OCI-LY7 (cell line): ENCODE measurements around the gene SDCBP2. TPM values are rescaled to one million over a fixed set of nuclear protein-coding genes. Genes with fewer than 3 reads are reported as not detected.

ENCODE experiments used
- BruUV-seq: library from RNA; stranded (reverse); fragments of 400-500 nt; replicated peaks from 2 replicates; lab custom pipeline; 2021; lab: Mats Ljungman, UMichigan
- CTCF ChIA-PET: fragments of 300-600 bp; sonication (Branson Sonifier 250); formaldehyde crosslinking; loops from one replicate; lab custom pipeline; 2022; ENCODE audit warnings: antibody characterized with exemption; ENCODE audit not compliant: unreplicated experiment; lab: Charles Lee
- POLR2A ChIA-PET: fragments of 300-600 bp; sonication (Branson Sonifier 250); formaldehyde crosslinking; loops from one replicate; lab custom pipeline; 2022; ENCODE audit warnings: antibody characterized with exemption; lab: Charles Lee
- DNase-seq: peaks from one replicate; pipeline ENCODE4 v3.0.0-alpha.2; 2015; ENCODE audit warnings: low spot score
- H2AFZ ChIP-seq: fragments of 200-600 bp; sonication (generic), shearing (Covaris generic); 2 replicates; pipeline ENCODE4 v1.6.1; 2014; ENCODE audit warnings: mild to moderate bottlenecking, antibody characterized with exemption, low read length, moderate library complexity
- H3K27ac ChIP-seq: fragments of 200-600 bp; sonication (generic); 2 replicates; pipeline ENCODE4 v1.5.1; 2014; ENCODE audit warnings: mixed run types, low read depth, mild to moderate bottlenecking, moderate library complexity, low read length, inconsistent platforms; ENCODE audit not compliant: poor library complexity, severe bottlenecking
- H3K36me3 ChIP-seq: fragments of 200-600 bp; sonication (generic); 2 replicates; pipeline ENCODE4 v1.6.1; 2014; ENCODE audit warnings: mild to moderate bottlenecking, antibody characterized with exemption, low read length, moderate library complexity, mixed read lengths; ENCODE audit not compliant: insufficient read depth
- H3K4me1 ChIP-seq: fragments of 200-600 bp; sonication (generic); 2 replicates; pipeline ENCODE4 v1.5.1; 2014; ENCODE audit warnings: mild to moderate bottlenecking, low read length; ENCODE audit not compliant: insufficient read depth, poor library complexity, severe bottlenecking
- H3K4me2 ChIP-seq: fragments of 200-600 bp; sonication (generic); 2 replicates; pipeline ENCODE4 v1.6.1; 2014; ENCODE audit warnings: mild to moderate bottlenecking, low read length
- H3K4me3 ChIP-seq: fragments of 200-600 bp; sonication (generic); 2 replicates; pipeline ENCODE4 v1.5.1; 2014; ENCODE audit warnings: mild to moderate bottlenecking, low read depth, low read length; ENCODE audit not compliant: poor library complexity, severe bottlenecking
- H3K79me2 ChIP-seq: fragments of 200-600 bp; sonication (generic); 2 replicates; pipeline ENCODE4 v1.6.1; 2016; ENCODE audit warnings: low read depth, mild to moderate bottlenecking, low read length, moderate library complexity, mixed read lengths; ENCODE audit not compliant: insufficient read depth
- H3K9me2 ChIP-seq: fragments of 200-600 bp; sonication (generic); 2 replicates; pipeline ENCODE4 v1.6.1; 2016; ENCODE audit warnings: mild to moderate bottlenecking, low read length, mixed read lengths; ENCODE audit not compliant: insufficient read depth
- H3K9me3 ChIP-seq: fragments of 200-600 bp; sonication (generic); 2 replicates; pipeline ENCODE4 v1.6.1; 2014; ENCODE audit warnings: mild to moderate bottlenecking, mixed run types, low read length, mixed read lengths
- H4K20me1 ChIP-seq: fragments of 200-600 bp; sonication (generic); 2 replicates; pipeline ENCODE4 v1.6.1; 2014; ENCODE audit warnings: mild to moderate bottlenecking, antibody characterized with exemption, low read length, moderate library complexity, mixed read lengths; ENCODE audit not compliant: insufficient read depth
- EZH2phosphoT487 ChIP-seq: fragments of 200-600 bp; sonication (generic); IDR thresholded peaks from 2 replicates; pipeline ENCODE4 v1.6.1; 2018; ENCODE audit warnings: low read depth, borderline replicate concordance, mild to moderate bottlenecking, mixed run types, antibody characterized with exemption, low read length, moderate library complexity, mixed read lengths
- intact Hi-C: fragments of 100-400 bp; cut with micrococcal nuclease; formaldehyde crosslinking; loops from one replicate; pipeline ENCODE4 v1.10.0; 2022; ENCODE audit not compliant: unreplicated experiment
- total RNA-seq, 2 experiments: library from RNA; depleted of rRNA in 1 of 2; stranded (reverse); fragments of >200 nt in 1 of 2; shearing (Covaris generic) in 1 of 2; gene quantifications; 2 replicates each; pipeline ENCODE4 v1.2.3, GENCODE V29; 2014 to 2022
- TF ChIP-seq, protein P1 (sequence below): fragments of 200-600 bp; sonication (generic); conservative IDR thresholded peaks from 2 replicates; pipeline ENCODE4 v1.5.1; 2014; ENCODE audit warnings: mild to moderate bottlenecking, antibody characterized with exemption, low read length, moderate library complexity, mixed read lengths

SDCBP2 gene
- total RNA-seq, 2 experiments from 2014 or later, result 1.8 to 2.6 TPM

DNA sequence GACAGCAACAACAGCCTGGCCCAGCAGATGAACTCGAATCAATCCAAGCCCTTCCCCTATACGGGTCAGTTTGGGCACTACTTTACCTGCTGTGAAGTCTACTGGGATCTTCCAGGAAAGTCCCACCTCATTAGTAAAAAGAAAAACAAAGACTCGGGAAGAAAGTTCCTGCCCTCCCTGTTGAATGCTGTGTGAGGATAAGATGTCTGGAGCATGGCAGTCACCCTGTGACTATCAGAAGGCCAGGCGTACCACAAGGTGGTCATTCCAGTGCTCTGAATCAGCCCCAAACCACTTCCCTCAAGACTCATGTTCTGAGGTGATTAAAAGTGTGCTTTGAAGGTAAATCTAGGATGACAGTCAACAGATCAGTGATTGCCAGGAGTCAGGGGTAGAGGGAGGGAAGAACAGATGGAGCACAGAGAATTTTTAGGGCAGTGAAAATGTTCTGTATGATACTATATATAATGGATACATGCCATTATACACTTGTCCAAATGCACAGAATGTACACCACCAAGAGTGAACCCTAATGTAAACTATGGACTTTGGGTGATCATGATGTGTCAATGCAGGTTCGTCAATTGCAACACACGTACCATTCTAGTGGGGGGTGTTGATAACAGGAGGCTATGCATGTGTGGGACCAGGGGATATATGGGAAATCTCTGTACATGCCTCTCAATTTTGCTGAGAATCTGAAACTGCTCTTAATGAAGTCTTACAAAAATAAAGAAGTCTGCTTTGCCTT, 49.2 kb upstream of the SDCBP2 start:
- H3K4me1 ChIP-seq, result peaks cover 28% of the 10 kb centered on the region
- no TSS peak for BruUV-seq
- H3K4me2 ChIP-seq, result no peak overlapping the region
- ChIA-PET POLR2A (no interaction called here), CTCF (no interaction called here)
- TF ChIP-seq, protein P1, sequence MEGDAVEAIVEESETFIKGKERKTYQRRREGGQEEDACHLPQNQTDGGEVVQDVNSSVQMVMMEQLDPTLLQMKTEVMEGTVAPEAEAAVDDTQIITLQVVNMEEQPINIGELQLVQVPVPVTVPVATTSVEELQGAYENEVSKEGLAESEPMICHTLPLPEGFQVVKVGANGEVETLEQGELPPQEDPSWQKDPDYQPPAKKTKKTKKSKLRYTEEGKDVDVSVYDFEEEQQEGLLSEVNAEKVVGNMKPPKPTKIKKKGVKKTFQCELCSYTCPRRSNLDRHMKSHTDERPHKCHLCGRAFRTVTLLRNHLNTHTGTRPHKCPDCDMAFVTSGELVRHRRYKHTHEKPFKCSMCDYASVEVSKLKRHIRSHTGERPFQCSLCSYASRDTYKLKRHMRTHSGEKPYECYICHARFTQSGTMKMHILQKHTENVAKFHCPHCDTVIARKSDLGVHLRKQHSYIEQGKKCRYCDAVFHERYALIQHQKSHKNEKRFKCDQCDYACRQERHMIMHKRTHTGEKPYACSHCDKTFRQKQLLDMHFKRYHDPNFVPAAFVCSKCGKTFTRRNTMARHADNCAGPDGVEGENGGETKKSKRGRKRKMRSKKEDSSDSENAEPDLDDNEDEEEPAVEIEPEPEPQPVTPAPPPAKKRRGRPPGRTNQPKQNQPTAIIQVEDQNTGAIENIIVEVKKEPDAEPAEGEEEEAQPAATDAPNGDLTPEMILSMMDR, result no peak
- TF ChIP-seq EZH2phosphoT487, result no peak
- no peak for DNase-seq
- no peak overlapping the region for H2AFZ ChIP-seq
- no peaks in the 10 kb centered on the region for H3K9me2 ChIP-seq
- no peak overlapping the region for H3K27ac ChIP-seq
- no peaks in the 10 kb centered on the region for H3K9me3 ChIP-seq
- peaks cover 52% of the 10 kb centered on the region for H3K36me3 ChIP-seq
- intact Hi-C loops, result no loop called here
- no peak overlapping the region for H3K4me3 ChIP-seq
- H3K79me2 ChIP-seq, result peaks cover 81% of the 10 kb centered on the region
- H4K20me1 ChIP-seq, result peaks cover 77% of the 10 kb centered on the region

DNA sequence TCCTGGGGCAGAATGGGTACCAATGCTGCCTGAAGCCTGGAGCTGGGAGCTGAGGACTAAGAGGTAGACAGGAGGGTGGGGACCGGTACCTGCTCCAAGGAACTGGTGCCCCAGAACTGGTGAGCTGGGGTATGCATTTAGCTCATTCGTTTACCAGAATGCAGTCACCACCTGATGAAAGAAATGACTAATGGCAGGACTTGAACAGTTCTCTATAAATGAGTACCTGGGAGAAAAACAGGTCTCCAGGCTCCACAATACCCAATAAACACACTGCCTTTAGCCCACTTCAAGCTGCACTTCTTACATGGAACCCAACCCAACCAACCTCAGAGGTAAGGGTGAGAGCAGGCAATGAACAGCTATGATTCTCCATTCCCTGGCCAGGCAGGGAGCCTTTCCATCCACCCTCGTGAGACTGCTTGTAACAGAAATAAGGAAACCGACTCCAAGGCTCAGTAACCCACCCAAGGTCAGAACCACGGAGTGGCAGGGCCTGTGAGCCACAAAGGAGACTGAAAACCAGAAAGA, 48.5 kb upstream of the SDCBP2 start:
- H4K20me1 ChIP-seq, result peaks cover 72% of the 10 kb centered on the region
- no peak overlapping the region for H3K4me3 ChIP-seq
- H3K36me3 ChIP-seq, result peaks cover 51% of the 10 kb centered on the region
- BruUV-seq, result no TSS peak
- intact Hi-C loops, result no loop called here
- CTCF ChIA-PET, result interaction anchor here (0.6 kb wide), 1 partner anchor 227 kb away, joined by 5 read pairs; no protein-coding TSS in a partner anchor
- H3K4me2 ChIP-seq, result peak overlapping the region; percentile 55; the same call in 1 of the 2 replicates
- H3K9me3 ChIP-seq, result no peaks in the 10 kb centered on the region
- DNase-seq, result no peak
- POLR2A ChIA-PET, result interaction anchor here (0.9 kb wide), 1 partner anchor 880 kb away, joined by 5 read pairs; no protein-coding TSS in a partner anchor
- no peak for TF ChIP-seq EZH2phosphoT487
- TF ChIP-seq, protein P1, result no peak
- H3K79me2 ChIP-seq, result peaks cover 73% of the 10 kb centered on the region
- H3K27ac ChIP-seq, result no peak overlapping the region
- H3K4me1 ChIP-seq, result peaks cover 27% of the 10 kb centered on the region
- H2AFZ ChIP-seq, result no peak overlapping the region
- H3K9me2 ChIP-seq, result no peaks in the 10 kb centered on the region
